ENCODE results near the gene LARP1B. TPM values are rescaled to one million over a fixed set of nuclear protein-coding genes. Genes with fewer than 3 reads are reported as not detected.
"Not testable (repeated sequence)": the region's sequence is repeated elsewhere in the genome, so short reads cannot be mapped to it uniquely, and the experiment has no call there.

LARP1B gene
- total RNA-seq, 1 experiment from 2014 or later, result 14.8 TPM

GRCh38 chr4:128256539-128256938 is 195.4 kb downstream of the LARP1B start:
- Histone ChIP-seq H4K20me1 (ENCODE audit: low read length) (no peaks in the 10 kb centered on the region), H3K4me1 (ENCODE audit: insufficient read depth, low read length) (no peaks in the 10 kb centered on the region), H3K4me3 (ENCODE audit: low read length) (no peak overlapping the region), H3K36me3 (ENCODE audit: low read depth, low read length) (no peaks in the 10 kb centered on the region; the same call in 1 of the 2 replicates), H3K9me2 (replicated peaks; ENCODE audit: low read length) (no peaks in the 10 kb centered on the region), H3K9ac (ENCODE audit: low read length) (no peak overlapping the region), H3F3A (ENCODE audit: low read length, unreplicated experiment) (no peaks in the 10 kb centered on the region), H3K27me3 (ENCODE audit: low read length) (no peaks in the 10 kb centered on the region), H3K9me3 (ENCODE audit: low read length) (no peaks in the 10 kb centered on the region), H3K4me2 (ENCODE audit: low read length) (no peak overlapping the region), H3K79me2 (ENCODE audit: low read length) (no peaks in the 10 kb centered on the region), H3K27ac (ENCODE audit: low read length) (no peak overlapping the region), H2AFZ (ENCODE audit: low read length) (no peak overlapping the region)
- ATAC-seq (no peak), DNase-seq (no peak)
- POLR2A ChIA-PET (ENCODE audit: unreplicated experiment), result no interaction called here
- intact Hi-C loops (cut with micrococcal nuclease), result no loop called here
- no TSS peak for BruUV-seq (replicated peaks)
- CTCF ChIA-PET, result no interaction called here
- TF ChIP-seq EZH2phosphoT487 (IDR thresholded peaks at IDR 0.05; ENCODE audit: borderline replicate concordance, low read length) (no peak), CTCF (conservative IDR thresholded peaks at IDR 0.05; ENCODE audit: low read depth, low read length) (no peak), EZH2 (IDR thresholded peaks at IDR 0.05; ENCODE audit: low read length, unreplicated experiment) (no peak)

DNA sequence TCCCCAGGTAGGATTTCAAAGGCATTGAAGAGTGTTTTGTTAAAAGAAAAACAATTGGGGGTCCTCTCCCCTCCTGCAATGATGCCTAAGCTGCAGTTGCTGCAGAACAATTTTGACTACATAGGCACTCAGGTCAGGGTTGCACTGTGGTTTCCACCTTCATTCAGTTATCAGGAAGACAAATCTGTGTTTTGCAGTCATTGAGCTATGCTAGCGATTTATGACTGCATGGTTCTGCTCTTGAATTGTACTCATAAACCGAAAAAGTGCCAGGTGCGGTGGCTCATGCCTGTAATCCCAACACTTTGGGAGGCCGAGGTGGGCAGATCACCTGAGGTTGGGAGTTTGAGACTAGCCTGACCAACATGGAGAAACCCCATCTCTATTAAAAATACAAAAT is 197.1 kb downstream of the LARP1B start:
- CTCF ChIA-PET; H2AFZ ChIP-seq (ENCODE audit: low read length); BruUV-seq (replicated peaks); H3K9me2 ChIP-seq (replicated peaks; ENCODE audit: low read length); intact Hi-C loops (cut with micrococcal nuclease); POLR2A ChIA-PET (ENCODE audit: unreplicated experiment); H3F3A ChIP-seq (ENCODE audit: low read length, unreplicated experiment); H3K4me2 ChIP-seq (ENCODE audit: low read length); H3K4me3 ChIP-seq (ENCODE audit: low read length); H3K79me2 ChIP-seq (ENCODE audit: low read length); H3K4me1 ChIP-seq (ENCODE audit: insufficient read depth, low read length); H3K9ac ChIP-seq (ENCODE audit: low read length); H3K27ac ChIP-seq (ENCODE audit: low read length); H3K36me3 ChIP-seq (ENCODE audit: low read depth, low read length); H3K9me3 ChIP-seq (ENCODE audit: low read length); DNase-seq; H3K27me3 ChIP-seq (ENCODE audit: low read length); ATAC-seq; H4K20me1 ChIP-seq (ENCODE audit: low read length): not testable (repeated sequence)

GRCh38 chr4:128259889-128260288 is 198.8 kb downstream of the LARP1B start:
- H3K27me3 ChIP-seq (ENCODE audit: low read length); H3K79me2 ChIP-seq (ENCODE audit: low read length); H3F3A ChIP-seq (ENCODE audit: low read length, unreplicated experiment); H3K4me2 ChIP-seq (ENCODE audit: low read length); H3K36me3 ChIP-seq (ENCODE audit: low read depth, low read length); intact Hi-C loops (cut with micrococcal nuclease); DNase-seq; H4K20me1 ChIP-seq (ENCODE audit: low read length); H3K9me2 ChIP-seq (replicated peaks; ENCODE audit: low read length); POLR2A ChIA-PET (ENCODE audit: unreplicated experiment); H3K9me3 ChIP-seq (ENCODE audit: low read length); H3K27ac ChIP-seq (ENCODE audit: low read length); ATAC-seq; H3K9ac ChIP-seq (ENCODE audit: low read length); H3K4me1 ChIP-seq (ENCODE audit: insufficient read depth, low read length); H3K4me3 ChIP-seq (ENCODE audit: low read length); H2AFZ ChIP-seq (ENCODE audit: low read length); BruUV-seq (replicated peaks); CTCF ChIA-PET: not testable (repeated sequence)

Other genes starting within 250 kb of the LARP1B start
- gene PLK4, start 180.4 kb upstream of the LARP1B start, total RNA-seq (2014; rRNA removed), result 42.5 and 54.5 TPM in 2 replicates
- gene MFSD8, start 96.1 kb upstream of the LARP1B start, total RNA-seq (2014; rRNA removed), result 12.3 and 12.8 TPM in 2 replicates
- 3.3 and 6.2 TPM in 2 replicates for gene ABHD18, start 95.9 kb upstream of the LARP1B start, total RNA-seq (2014; rRNA removed)
- gene PGRMC2, start 226.5 kb downstream of the LARP1B start, total RNA-seq (2014; rRNA removed), result 11.4 and 16.8 TPM in 2 replicates